GM23338 (cell line): ENCODE measurements around the gene VEGFB. TPM values are rescaled to one million over a fixed set of nuclear protein-coding genes. Genes with fewer than 3 reads are reported as not detected.

Source experiments
- ATAC-seq: fragments of 200-7000 bp; cut with Tn5 transposase; 3 replicates; pipeline ENCODE4 v1.9.1; 2020
- DNase-seq: peaks from one replicate; pipeline ENCODE4 v3.0.0-alpha.2; 2015; ENCODE audit warnings: low spot score
- H2AFZ ChIP-seq: fragments of 200-600 bp; sonication (generic); 2 replicates; pipeline ENCODE4 v1.8.0; 2016; ENCODE audit warnings: antibody characterized with exemption, mild to moderate bottlenecking, moderate library complexity
- H3F3A ChIP-seq: fragments of 200-600 bp; sonication (generic); replicated peaks from 2 replicates; pipeline ENCODE4 v1.8.0; 2017; ENCODE audit warnings: antibody characterized with exemption, mixed run types, low read depth
- H3K27ac ChIP-seq: fragments of 200-600 bp; sonication (generic); 2 replicates; pipeline ENCODE4 v1.6.1; 2016; ENCODE audit warnings: low read depth
- H3K27me3 ChIP-seq: fragments of 200-600 bp; sonication (generic); 2 replicates; pipeline ENCODE4 v1.8.0; 2016; ENCODE audit warnings: mild to moderate bottlenecking, mixed run types, moderate library complexity; ENCODE audit not compliant: insufficient read depth
- H3K36me3 ChIP-seq: fragments of 200-600 bp; sonication (generic); 2 replicates; pipeline ENCODE4 v1.8.0; 2016; ENCODE audit warnings: mild to moderate bottlenecking; ENCODE audit not compliant: insufficient read depth
- H3K4me1 ChIP-seq: fragments of 200-600 bp; sonication (generic); 2 replicates; pipeline ENCODE4 v1.8.0; 2016; ENCODE audit warnings: mild to moderate bottlenecking, moderate library complexity; ENCODE audit not compliant: insufficient read depth
- H3K4me2 ChIP-seq: fragments of 200-600 bp; sonication (generic); 2 replicates; pipeline ENCODE4 v1.7.1; 2017; ENCODE audit warnings: mixed run types
- H3K4me3 ChIP-seq: fragments of 200-600 bp; sonication (generic); 2 replicates; pipeline ENCODE4 v1.6.1; 2016; ENCODE audit warnings: mixed run types
- H3K79me2 ChIP-seq: fragments of 200-600 bp; sonication (generic); replicated peaks from 2 replicates; pipeline ENCODE4 v1.8.0; 2017; ENCODE audit warnings: mild to moderate bottlenecking; ENCODE audit not compliant: insufficient read depth
- H3K9me2 ChIP-seq: fragments of 200-600 bp; sonication (generic); 2 replicates; pipeline ENCODE4 v1.8.0; 2017; ENCODE audit not compliant: insufficient read depth
- H4K20me1 ChIP-seq: fragments of 200-600 bp; sonication (generic); replicated peaks from 2 replicates; pipeline ENCODE4 v1.8.0; 2017; ENCODE audit warnings: mild to moderate bottlenecking; ENCODE audit not compliant: insufficient read depth
- H3K27ac Mint-ChIP-seq: 2 replicates; pipeline ENCODE4 v1.8.0; 2020; ENCODE audit warnings: inconsistent platforms, mild to moderate bottlenecking, moderate library complexity, mixed read lengths
- H3K27me3 Mint-ChIP-seq: 3 replicates; pipeline ENCODE4 v1.8.0; 2022; ENCODE audit warnings: low read depth, mild to moderate bottlenecking, moderate library complexity, mixed read lengths, inconsistent platforms; ENCODE audit not compliant: insufficient read depth, poor library complexity
- H3K36me3 Mint-ChIP-seq: 3 replicates; pipeline ENCODE4 v1.8.0; 2021; ENCODE audit warnings: low read depth, mild to moderate bottlenecking, inconsistent platforms, moderate library complexity, mixed read lengths
- H3K4me1 Mint-ChIP-seq: 3 replicates; pipeline ENCODE4 v1.8.0; 2020; ENCODE audit warnings: mild to moderate bottlenecking, inconsistent platforms, mixed read lengths
- H3K4me3 Mint-ChIP-seq: 3 replicates; pipeline ENCODE4 v1.8.0; 2021; ENCODE audit warnings: moderate library complexity, mild to moderate bottlenecking, inconsistent platforms, mixed read lengths
- H3K9me3 Mint-ChIP-seq: 3 replicates; pipeline ENCODE4 v1.8.0; 2020; ENCODE audit warnings: moderate library complexity, mild to moderate bottlenecking, inconsistent platforms, mixed read lengths
- CREB1 ChIP-seq: fragments of 250-450 bp; sonication (Bioruptor Pico); IDR thresholded peaks from 2 replicates; pipeline ENCODE4 v1.5.0; 2020; ENCODE audit warnings: low read depth, mild to moderate bottlenecking, moderate library complexity
- JUNB ChIP-seq: IDR thresholded peaks from one replicate; pipeline ENCODE4 v1.6.1; 2016; ENCODE audit warnings: antibody characterized with exemption; ENCODE audit not compliant: unreplicated experiment
- NANOG ChIP-seq: IDR thresholded peaks from 2 replicates; pipeline ENCODE4 v1.6.1; 2016; ENCODE audit warnings: antibody characterized with exemption, borderline replicate concordance
- POLR2AphosphoS5 ChIP-seq: IDR thresholded peaks from 2 replicates; pipeline ENCODE4 v1.6.1; 2016; ENCODE audit warnings: antibody characterized with exemption, low read depth
- STAT1 ChIP-seq: IDR thresholded peaks from one replicate; pipeline ENCODE4 v1.6.1; 2016; ENCODE audit warnings: antibody characterized with exemption; ENCODE audit not compliant: unreplicated experiment
- ZNF331 ChIP-seq: fragments of 250-450 bp; sonication (Bioruptor Pico); IDR thresholded peaks from 2 replicates; pipeline ENCODE4 v1.5.0; 2020; ENCODE audit warnings: low read depth, mild to moderate bottlenecking, moderate library complexity
- polyA plus RNA-seq: library from polyadenylated mRNA; unstranded; fragments of >200 nt; fragmentation: Nextera tagmentation; extraction: Ambion mirVana; gene quantifications from 2 replicates; pipeline ENCODE4 v1.2.1, GENCODE V29; 2016
- total RNA-seq: library from RNA; depleted of rRNA; stranded (reverse); fragments of >200 nt; shearing (Covaris generic); gene quantifications from 2 replicates; pipeline ENCODE4 v1.2.3, GENCODE V29; 2014
- TF ChIP-seq, protein P1 (sequence below): fragments of 250-450 bp; sonication (Bioruptor Pico); IDR thresholded peaks from 2 replicates; pipeline ENCODE4 v1.5.0; 2020; ENCODE audit warnings: mild to moderate bottlenecking, moderate library complexity
- TF ChIP-seq, protein P2 (sequence below), 2 experiments: fragments of 200-600 bp in 1 of 2; sonication (generic) in 1 of 2; conservative IDR thresholded peaks; 2 replicates each; pipeline versions ENCODE4 v1.5.1 to v1.6.1; 2016 to 2017; ENCODE audit warnings: antibody characterized with exemption in 2 of 2, low read depth in 2 of 2, mild to moderate bottlenecking in 2 of 2, moderate library complexity in 1 of 2

Gene VEGFB
- total and polyA plus RNA-seq, 2 experiments from 2014 or later: 20.8 to 25.8 TPM

DNA sequence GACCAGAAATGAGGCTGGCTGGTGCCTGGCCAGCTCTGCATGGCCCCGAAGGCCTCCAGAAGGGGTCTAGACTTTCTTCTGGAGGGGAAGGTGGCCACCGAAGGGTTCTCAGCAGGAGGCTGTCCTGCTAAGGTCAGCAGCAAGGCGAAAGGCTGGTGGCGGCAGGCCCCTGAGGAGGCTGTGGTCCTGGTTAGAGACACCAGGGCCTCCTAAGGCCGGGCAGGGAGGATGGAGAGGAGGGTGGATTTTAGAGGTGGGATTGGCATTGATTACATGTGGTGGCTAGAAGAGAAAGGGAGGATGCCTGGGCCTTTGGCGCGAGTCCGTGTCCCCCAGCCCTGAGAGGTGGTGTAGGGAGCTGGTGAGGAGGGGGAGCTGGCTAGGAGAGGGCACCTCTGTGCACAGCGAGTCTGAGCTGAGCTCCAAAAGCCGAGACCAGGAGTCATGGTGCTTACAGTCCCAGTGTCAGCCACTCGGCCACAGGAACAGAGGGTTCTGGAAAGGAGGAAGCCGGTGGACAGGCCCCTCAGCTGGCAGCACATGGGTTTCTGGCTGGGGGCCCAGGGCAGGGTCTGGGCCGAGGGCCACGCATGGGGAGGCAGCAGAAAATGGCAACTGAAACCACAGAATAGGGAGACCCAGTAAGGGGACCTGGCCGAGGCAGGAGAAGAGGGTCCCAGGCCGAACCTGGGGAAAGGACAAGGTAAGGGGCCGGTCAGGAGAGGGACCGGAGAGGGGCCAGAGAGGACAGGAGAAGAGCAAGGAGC is 25.4 kb upstream of the VEGFB start (continued):
- TF ChIP-seq, protein P1, sequence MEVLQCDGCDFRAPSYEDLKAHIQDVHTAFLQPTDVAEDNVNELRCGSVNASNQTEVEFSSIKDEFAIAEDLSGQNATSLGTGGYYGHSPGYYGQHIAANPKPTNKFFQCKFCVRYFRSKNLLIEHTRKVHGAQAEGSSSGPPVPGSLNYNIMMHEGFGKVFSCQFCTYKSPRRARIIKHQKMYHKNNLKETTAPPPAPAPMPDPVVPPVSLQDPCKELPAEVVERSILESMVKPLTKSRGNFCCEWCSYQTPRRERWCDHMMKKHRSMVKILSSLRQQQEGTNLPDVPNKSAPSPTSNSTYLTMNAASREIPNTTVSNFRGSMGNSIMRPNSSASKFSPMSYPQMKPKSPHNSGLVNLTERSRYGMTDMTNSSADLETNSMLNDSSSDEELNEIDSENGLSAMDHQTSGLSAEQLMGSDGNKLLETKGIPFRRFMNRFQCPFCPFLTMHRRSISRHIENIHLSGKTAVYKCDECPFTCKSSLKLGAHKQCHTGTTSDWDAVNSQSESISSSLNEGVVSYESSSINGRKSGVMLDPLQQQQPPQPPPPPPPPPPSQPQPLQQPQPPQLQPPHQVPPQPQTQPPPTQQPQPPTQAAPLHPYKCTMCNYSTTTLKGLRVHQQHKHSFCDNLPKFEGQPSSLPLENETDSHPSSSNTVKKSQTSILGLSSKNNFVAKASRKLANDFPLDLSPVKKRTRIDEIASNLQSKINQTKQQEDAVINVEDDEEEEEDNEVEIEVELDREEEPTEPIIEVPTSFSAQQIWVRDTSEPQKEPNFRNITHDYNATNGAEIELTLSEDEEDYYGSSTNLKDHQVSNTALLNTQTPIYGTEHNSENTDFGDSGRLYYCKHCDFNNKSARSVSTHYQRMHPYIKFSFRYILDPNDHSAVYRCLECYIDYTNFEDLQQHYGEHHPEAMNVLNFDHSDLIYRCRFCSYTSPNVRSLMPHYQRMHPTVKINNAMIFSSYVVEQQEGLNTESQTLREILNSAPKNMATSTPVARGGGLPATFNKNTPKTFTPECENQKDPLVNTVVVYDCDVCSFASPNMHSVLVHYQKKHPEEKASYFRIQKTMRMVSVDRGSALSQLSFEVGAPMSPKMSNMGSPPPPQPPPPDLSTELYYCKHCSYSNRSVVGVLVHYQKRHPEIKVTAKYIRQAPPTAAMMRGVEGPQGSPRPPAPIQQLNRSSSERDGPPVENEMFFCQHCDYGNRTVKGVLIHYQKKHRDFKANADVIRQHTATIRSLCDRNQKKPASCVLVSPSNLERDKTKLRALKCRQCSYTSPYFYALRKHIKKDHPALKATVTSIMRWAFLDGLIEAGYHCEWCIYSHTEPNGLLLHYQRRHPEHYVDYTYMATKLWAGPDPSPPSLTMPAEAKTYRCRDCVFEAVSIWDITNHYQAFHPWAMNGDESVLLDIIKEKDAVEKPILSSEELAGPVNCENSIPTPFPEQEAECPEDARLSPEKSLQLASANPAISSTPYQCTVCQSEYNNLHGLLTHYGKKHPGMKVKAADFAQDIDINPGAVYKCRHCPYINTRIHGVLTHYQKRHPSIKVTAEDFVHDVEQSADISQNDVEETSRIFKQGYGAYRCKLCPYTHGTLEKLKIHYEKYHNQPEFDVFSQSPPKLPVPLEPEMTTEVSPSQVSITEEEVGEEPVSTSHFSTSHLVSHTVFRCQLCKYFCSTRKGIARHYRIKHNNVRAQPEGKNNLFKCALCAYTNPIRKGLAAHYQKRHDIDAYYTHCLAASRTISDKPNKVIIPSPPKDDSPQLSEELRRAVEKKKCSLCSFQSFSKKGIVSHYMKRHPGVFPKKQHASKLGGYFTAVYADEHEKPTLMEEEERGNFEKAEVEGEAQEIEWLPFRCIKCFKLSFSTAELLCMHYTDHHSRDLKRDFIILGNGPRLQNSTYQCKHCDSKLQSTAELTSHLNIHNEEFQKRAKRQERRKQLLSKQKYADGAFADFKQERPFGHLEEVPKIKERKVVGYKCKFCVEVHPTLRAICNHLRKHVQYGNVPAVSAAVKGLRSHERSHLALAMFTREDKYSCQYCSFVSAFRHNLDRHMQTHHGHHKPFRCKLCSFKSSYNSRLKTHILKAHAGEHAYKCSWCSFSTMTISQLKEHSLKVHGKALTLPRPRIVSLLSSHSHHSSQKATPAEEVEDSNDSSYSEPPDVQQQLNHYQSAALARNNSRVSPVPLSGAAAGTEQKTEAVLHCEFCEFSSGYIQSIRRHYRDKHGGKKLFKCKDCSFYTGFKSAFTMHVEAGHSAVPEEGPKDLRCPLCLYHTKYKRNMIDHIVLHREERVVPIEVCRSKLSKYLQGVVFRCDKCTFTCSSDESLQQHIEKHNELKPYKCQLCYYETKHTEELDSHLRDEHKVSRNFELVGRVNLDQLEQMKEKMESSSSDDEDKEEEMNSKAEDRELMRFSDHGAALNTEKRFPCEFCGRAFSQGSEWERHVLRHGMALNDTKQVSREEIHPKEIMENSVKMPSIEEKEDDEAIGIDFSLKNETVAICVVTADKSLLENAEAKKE: no peak
- TF ChIP-seq CREB1 (no peak), ZNF331 (CRISPR knock-in tag) (no peak), NANOG (no peak), STAT1 (no peak), POLR2AphosphoS5 (no peak)

DNA sequence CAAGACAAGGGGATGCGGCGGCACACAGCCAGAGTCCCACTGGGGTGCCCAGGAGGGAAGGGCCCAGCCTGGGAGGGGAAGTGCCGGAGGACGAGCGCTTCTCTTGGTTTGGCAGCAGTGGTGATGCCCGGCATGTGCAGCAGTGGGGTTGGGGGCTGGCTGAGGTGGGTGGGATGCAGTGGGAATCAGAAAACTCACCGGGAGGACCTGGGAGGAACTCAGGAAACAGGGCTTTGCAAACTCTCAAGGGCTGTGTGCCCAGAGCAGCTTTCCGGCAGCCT is 24.9 kb upstream of the VEGFB start:
- H3K4me3 Mint-ChIP-seq: no peak overlapping the region
- H3K79me2 ChIP-seq: no peaks in the 10 kb centered on the region
- peaks cover 6% of the 10 kb centered on the region for H3K4me1 Mint-ChIP-seq
- no peaks in the 10 kb centered on the region for H3K27me3 ChIP-seq
- H3K27me3 Mint-ChIP-seq: peaks cover 12% of the 10 kb centered on the region
- no peak for ATAC-seq
- H3K36me3 Mint-ChIP-seq: peaks cover 30% of the 10 kb centered on the region
- H3K27ac Mint-ChIP-seq: no peak overlapping the region
- peaks cover 7% of the 10 kb centered on the region; the same call in 1 of the 2 replicates for H4K20me1 ChIP-seq
- H3K27ac ChIP-seq: 0 out of 2 replicates have a peak overlapping the region, but pooled peaks have one; percentile 26
- peaks cover 7% of the 10 kb centered on the region for H3K36me3 ChIP-seq
- H3K4me2 ChIP-seq: no peak overlapping the region
- no peaks in the 10 kb centered on the region for H3K9me2 ChIP-seq
- no peak for DNase-seq
- H3F3A ChIP-seq: peaks cover 12% of the 10 kb centered on the region; the same call in 1 of the 2 replicates
- no peaks in the 10 kb centered on the region; the same call in 1 of the 2 replicates for H3K4me1 ChIP-seq
- H3K4me3 ChIP-seq: no peak overlapping the region
- TF ChIP-seq, protein P2, sequence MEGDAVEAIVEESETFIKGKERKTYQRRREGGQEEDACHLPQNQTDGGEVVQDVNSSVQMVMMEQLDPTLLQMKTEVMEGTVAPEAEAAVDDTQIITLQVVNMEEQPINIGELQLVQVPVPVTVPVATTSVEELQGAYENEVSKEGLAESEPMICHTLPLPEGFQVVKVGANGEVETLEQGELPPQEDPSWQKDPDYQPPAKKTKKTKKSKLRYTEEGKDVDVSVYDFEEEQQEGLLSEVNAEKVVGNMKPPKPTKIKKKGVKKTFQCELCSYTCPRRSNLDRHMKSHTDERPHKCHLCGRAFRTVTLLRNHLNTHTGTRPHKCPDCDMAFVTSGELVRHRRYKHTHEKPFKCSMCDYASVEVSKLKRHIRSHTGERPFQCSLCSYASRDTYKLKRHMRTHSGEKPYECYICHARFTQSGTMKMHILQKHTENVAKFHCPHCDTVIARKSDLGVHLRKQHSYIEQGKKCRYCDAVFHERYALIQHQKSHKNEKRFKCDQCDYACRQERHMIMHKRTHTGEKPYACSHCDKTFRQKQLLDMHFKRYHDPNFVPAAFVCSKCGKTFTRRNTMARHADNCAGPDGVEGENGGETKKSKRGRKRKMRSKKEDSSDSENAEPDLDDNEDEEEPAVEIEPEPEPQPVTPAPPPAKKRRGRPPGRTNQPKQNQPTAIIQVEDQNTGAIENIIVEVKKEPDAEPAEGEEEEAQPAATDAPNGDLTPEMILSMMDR (conservative IDR thresholded peaks at IDR 0.05; ENCODE audit: low read depth in 2 of 2): no peak
- TF ChIP-seq STAT1: no peak
- no peak for TF ChIP-seq JUNB
- H2AFZ ChIP-seq: no peak overlapping the region
- no peaks in the 10 kb centered on the region for H3K9me3 Mint-ChIP-seq
